ENCODE results near the gene AQP6.

Gene AQP6

GRCh38 chr12:49972641-49973360 is at the start of gene AQP6:
AQP6 (plus strand) TSS chr12:49972947; CDS start chr12:49973174, 227 bp downstream.
- no peak for DNase-seq (ENCODE audit: low read depth)

GRCh38 chr12:49923035-49923644 is 49.6 kb upstream of the AQP6 start:
- DNase-seq (ENCODE audit: low read depth): no peak

GRCh38 chr12:49923880-49924556 is 48.7 kb upstream of the AQP6 start:
- no peak for DNase-seq (ENCODE audit: low read depth)

GRCh38 chr12:49924628-49925246 is 48.0 kb upstream of the AQP6 start:
- no peak for DNase-seq (ENCODE audit: low read depth)

- DNase-seq (ENCODE audit: low read depth): no peak
Measured at GRCh38 chr12:49925433-49926204, 47.1 kb upstream of the AQP6 start.

- no peak for DNase-seq (ENCODE audit: low read depth)
Measured at GRCh38 chr12:49928471-49928870, 44.3 kb upstream of the AQP6 start.

GRCh38 chr12:49929581-49929980 is 43.2 kb upstream of the AQP6 start:
- no peak for DNase-seq (ENCODE audit: low read depth)

- no peak for DNase-seq (ENCODE audit: low read depth)
Measured at GRCh38 chr12:49930515-49931288, 42.0 kb upstream of the AQP6 start.

- no peak for DNase-seq (ENCODE audit: low read depth)
Measured at GRCh38 chr12:49932023-49932422, 40.7 kb upstream of the AQP6 start.

- no peak for DNase-seq (ENCODE audit: low read depth)
Measured at GRCh38 chr12:49932533-49933130, 40.1 kb upstream of the AQP6 start.

- no peak for DNase-seq (ENCODE audit: low read depth)
Measured at GRCh38 chr12:49933796-49934195, 39.0 kb upstream of the AQP6 start.

- DNase-seq (ENCODE audit: low read depth): no peak
Measured at GRCh38 chr12:49934505-49934904, 38.2 kb upstream of the AQP6 start.

- DNase-seq (ENCODE audit: low read depth): no peak
Measured at GRCh38 chr12:49936925-49937324, 35.8 kb upstream of the AQP6 start.

GRCh38 chr12:49937639-49938300 is 35.0 kb upstream of the AQP6 start:
- no peak for DNase-seq (ENCODE audit: low read depth)

GRCh38 chr12:49939307-49939706 is 33.4 kb upstream of the AQP6 start:
- no peak for DNase-seq (ENCODE audit: low read depth)

GRCh38 chr12:49939707-49940106 is 33.0 kb upstream of the AQP6 start:
- no peak for DNase-seq (ENCODE audit: low read depth)

GRCh38 chr12:49941556-49942511 is 30.9 kb upstream of the AQP6 start:
- no peak for DNase-seq (ENCODE audit: low read depth)

GRCh38 chr12:49942512-49942893 is 30.2 kb upstream of the AQP6 start:
- DNase-seq (ENCODE audit: low read depth): no peak
